Measurements from ENCODE around the gene CEP164.

CEP164 gene

DNA sequence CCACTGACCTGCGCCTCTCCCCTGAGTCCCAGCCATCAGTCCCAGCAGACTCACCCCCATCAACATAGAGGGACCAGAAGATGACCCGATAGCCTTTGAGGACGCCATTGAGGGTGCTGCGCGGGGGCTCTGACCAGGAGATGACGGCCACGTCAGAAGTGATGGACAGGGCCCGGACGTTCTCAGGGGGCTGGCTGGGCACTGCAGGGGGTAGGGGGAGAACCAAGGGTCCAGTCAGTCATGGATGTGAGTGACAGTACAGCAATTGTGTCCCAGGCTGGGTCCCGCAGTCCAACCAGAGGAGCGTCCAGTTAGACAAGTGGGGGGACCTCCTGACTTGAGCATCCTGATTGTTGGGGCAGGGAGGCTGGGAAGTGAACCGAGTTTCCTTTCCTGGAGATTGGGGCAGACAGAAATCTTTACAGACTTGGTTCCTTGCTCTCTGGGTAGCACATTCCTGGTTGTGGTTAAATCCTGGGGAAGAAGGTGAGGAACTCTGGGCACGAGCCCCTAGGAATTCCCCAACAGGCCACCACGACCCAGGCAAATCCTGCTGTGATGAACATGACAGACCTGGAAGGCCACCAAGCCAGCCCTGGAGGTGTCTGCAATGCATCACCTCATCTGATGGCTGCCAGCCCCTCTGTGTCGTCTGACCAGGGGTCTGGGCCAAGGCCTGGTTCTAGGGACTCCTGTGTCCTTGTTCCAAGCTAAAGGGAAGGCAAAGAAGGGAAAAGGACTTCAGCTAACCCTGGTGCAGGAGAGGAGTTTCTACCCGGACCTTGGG, 133.9 kb downstream of the CEP164 start:
- no peak for DNase-seq (ENCODE audit: low read depth in 2 of 2)

DNA sequence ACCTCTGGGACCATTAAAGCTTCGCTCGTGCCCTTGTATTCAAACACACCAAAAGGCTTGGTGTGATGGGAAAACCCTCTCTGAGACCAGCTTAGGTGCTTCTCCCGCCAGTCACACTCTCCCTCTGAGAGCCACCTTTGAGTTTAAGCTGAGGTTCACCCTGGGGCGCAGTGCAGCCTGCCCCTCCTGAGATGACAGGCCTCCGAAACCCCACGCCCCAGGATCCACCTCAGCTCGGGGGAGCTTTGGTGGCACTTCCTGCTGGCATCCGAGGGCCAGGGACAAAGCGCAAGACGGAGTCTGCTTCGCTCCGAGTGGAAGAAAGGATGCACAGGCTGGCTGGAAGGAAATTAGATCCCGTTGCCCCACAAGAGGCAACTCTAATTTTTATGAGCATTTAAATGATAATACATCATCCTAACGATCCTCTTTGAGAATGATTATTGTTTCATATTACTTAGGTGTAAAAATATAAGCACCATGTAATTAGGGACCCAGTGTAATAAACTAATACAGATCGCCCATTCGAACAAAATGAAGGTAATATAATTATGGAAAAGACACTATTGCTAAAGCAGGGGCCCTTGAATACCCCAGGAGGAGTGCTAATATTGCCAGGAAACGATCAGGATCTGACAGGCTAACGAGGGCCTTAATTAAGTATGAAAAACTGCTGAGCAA, 134.7 kb downstream of the CEP164 start:
- no peak for DNase-seq (ENCODE audit: low read depth in 2 of 2)

DNA sequence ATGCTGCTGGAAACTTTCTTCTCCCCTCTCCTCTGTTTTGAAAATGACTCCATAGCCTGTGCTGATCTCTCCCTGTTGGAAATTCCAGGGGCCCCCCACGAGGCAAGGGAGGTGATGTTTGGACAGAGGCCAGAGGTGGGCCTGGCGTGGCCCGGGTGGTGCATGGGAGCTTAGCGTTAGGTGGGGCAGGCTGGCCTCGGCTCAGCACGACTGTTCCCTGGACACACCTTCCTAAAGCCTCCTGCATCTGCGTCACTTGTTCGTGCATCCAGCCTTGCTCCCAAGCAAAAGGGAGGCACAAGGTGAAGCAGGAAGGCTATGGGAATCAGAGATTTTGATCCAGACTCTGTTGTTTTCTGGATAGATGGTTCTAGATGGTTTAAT, 135.2 kb downstream of the CEP164 start:
- DNase-seq (ENCODE audit: low read depth in 2 of 2), result no peak
